Retinal pigment epithelial cell (primary cell): ENCODE data around the gene CDC42BPB.

ENCODE experiments used
- DNase-seq: peaks from one replicate; pipeline ENCODE4 v3.0.0-alpha.2; 2010; ENCODE audit warnings: low read depth
- H3K4me3 ChIP-seq: 2 replicates; pipeline ENCODE4 v1.5.1; 2011; ENCODE audit warnings: mild to moderate bottlenecking, low read length, control low read depth, moderate library complexity
- CTCF ChIP-seq: conservative IDR thresholded peaks from 2 replicates; pipeline ENCODE4 v1.5.1; 2011; ENCODE audit warnings: low read depth, low read length, control low read depth, inconsistent platforms

The CDC42BPB gene

GRCh38 chr14:103064436-103064835 lies 7.1 kb upstream of the CDC42BPB start:
- no peak for TF ChIP-seq CTCF
- DNase-seq = no peak
- H3K4me3 ChIP-seq = no peak overlapping the region

- no peak for TF ChIP-seq CTCF
- no peak for DNase-seq
- no peak overlapping the region for H3K4me3 ChIP-seq
Measured at GRCh38 chr14:103061482-103061976, 4.2 kb upstream of the CDC42BPB start.

GRCh38 chr14:103059556-103059955 lies 2.2 kb upstream of the CDC42BPB start:
- no peak overlapping the region for H3K4me3 ChIP-seq
- no peak for DNase-seq
- TF ChIP-seq CTCF = no peak

GRCh38 chr14:103058164-103059055 lies 1.1 kb upstream of the CDC42BPB start:
- peak overlapping the region; percentile 64 for H3K4me3 ChIP-seq
- no peak for DNase-seq
- no peak for TF ChIP-seq CTCF

GRCh38 chr14:103057028-103057371 lies 349 bp downstream of the CDC42BPB start:
- DNase-seq = no peak
- TF ChIP-seq CTCF = no peak
- peak overlapping the region; percentile 65 for H3K4me3 ChIP-seq

GRCh38 chr14:103056322-103057027 lies 874 bp downstream of the CDC42BPB start:
- H3K4me3 ChIP-seq = peak overlapping the region; percentile 65
- TF ChIP-seq CTCF = no peak

More at GRCh38 chr14:103056322-103057027, 874 bp downstream of the CDC42BPB start:
- DNase-seq = no peak
